HG02973 (cell line): Measurements from ENCODE around the gene PHF13.
"Not testable (repeated sequence)": the region's sequence is repeated elsewhere in the genome, so short reads cannot be mapped to it uniquely, and the experiment has no call there.

Experiments used
- ATAC-seq: cut with Tn5 transposase; IDR thresholded peaks from one replicate; pipeline ENCODE4 v1.9.1; 2021; ENCODE audit warnings: moderate library complexity; ENCODE audit not compliant: unreplicated experiment

PHF13 gene

DNA sequence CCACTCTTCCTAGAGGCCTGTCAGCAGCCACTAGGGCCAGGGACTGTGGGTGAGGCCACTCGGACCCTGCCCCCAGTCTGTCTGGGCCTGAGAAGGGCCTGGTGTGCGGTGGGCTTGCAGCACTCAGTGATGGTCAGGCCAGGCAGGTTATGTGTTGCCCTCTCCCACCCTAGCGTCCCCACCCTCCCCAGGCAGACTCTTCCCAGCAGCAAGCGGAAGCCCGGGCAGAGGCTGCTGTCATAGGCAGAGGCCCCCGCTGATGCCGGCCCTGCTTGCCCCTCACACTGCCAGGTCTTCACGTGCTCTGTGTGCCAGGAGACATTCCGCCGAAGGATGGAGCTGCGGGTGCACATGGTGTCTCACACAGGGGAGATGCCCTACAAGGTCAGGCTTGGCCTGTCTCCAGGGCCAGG, 27.1 kb upstream of the PHF13 start:
- no peak for ATAC-seq

DNA sequence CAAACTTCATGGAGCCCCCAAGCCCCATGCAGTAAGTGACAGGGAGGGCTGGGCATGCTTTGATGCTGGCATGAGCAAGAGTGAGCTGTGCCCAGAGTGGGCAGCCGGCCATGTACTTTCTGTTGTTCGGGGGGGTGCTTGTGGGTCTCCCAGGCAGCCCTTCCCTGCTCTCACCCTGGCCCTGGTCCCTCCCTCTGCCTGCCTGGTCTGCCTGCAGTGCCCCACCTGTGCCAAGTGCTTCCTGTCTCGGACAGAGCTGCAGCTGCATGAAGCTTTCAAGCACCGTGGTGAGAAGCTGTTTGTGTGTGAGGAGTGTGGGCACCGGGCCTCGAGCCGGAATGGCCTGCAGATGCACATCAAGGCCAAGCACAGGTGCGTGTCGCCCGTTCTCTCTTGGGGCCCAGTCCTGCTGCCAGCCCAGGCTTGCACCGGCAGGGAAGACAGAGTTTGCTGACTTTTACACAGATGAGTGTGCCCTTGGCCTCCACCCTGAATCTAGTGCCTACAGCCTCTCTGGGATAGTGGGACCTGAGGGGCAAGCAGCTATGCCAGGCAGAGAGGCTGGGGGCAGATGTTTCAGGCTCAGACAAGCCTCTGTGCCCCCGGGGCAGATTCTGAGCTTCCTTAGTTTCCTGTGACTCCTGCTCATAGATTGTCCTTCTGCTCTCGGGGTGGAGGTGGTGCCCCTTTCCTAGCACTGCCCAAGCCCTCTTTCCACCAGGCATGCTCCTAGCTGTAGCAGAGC, 26.1 kb upstream of the PHF13 start:
- ATAC-seq = no peak

DNA sequence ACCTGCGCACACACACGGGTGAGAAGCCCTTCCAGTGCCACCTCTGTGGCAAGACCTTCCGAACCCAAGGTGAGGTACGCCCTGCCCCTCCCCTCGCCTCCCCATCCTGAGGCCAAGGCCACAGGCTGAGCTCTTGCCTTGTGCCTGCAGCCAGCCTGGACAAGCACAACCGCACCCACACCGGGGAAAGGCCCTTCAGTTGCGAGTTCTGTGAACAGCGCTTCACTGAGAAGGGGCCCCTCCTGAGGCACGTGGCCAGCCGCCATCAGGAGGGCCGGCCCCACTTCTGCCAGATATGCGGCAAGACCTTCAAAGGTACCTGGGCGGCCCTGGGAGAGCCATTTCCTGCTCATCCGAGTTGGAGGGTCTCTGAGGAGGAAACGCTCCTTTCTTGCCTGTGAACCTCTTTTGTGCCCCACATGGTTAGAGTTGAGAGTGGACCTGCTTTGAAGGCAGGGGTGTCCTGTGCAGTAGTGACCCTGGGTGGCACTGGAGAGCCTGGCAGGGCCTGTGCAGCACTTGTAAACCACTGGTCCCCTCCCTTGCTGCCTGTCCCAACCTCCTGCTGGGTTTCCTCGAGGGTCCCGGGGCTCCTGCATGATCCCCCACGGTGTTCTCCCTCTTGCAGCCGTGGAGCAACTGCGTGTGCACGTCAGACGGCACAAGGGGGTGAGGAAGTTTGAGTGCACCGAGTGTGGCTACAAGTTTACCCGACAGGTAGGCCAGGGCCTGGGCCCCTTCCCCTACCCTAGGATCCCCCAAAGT, 25.2 kb upstream of the PHF13 start:
- ATAC-seq = no peak

DNA sequence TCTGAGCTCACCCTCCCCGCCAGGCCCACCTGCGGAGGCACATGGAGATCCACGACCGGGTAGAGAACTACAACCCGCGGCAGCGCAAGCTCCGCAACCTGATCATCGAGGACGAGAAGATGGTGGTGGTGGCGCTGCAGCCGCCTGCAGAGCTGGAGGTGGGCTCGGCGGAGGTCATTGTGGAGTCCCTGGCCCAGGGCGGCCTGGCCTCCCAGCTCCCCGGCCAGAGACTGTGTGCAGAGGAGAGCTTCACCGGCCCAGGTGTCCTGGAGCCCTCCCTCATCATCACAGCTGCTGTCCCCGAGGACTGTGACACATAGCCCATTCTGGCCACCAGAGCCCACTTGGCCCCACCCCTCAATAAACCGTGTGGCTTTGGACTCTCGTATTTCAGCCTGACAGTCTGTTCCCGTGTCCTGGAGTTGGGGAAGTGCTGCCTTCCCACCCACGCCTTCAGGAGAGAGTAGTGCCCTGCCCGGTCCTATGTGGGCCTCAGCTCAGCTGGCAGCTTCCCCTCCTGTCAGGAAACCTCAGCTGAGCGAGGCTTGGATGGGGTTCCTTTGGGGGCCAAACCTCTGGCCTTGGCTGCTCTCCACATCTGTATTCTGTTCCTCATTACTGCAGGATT, 24.5 kb upstream of the PHF13 start:
- ATAC-seq = no peak

DNA sequence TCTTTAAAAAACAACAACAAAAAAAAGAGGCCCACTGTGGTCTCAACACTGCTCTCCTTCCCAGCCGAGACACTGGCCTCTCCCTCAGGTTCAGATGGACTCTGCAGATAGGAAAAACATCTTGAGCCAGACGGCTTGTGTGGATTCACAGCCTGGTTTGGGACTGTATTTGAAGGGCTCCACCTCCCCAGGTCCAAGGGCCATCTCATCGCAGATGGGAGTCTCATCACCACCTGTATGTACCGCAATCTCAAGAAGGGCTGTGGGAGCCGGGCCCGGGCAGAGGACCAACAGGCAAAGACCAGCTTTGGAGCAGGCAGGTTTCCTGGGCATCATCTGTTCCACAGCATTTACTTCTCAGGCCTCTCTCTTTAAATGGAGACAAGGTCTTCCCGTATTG, 23.5 kb upstream of the PHF13 start:
- ATAC-seq = no peak

DNA sequence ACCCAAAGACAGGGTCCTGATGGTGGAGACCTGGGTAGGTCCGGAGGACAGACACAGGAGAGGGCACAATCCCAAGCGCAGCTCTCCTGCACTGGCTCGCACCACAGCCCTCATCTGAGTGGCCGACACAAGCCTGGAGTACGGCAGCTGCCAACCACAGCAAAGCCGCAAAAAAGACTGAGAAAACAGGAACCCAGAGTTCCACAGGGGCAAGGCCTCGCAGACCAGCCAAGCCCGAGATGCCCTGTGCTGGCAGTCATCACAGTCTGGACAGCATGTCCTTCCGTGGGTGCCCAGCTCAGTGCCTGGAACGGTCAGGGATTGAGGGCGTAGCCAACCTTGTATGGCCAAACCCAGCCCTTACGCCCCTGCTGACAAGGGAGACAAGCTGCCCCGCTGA, 22.3 kb upstream of the PHF13 start:
- no peak for ATAC-seq

DNA sequence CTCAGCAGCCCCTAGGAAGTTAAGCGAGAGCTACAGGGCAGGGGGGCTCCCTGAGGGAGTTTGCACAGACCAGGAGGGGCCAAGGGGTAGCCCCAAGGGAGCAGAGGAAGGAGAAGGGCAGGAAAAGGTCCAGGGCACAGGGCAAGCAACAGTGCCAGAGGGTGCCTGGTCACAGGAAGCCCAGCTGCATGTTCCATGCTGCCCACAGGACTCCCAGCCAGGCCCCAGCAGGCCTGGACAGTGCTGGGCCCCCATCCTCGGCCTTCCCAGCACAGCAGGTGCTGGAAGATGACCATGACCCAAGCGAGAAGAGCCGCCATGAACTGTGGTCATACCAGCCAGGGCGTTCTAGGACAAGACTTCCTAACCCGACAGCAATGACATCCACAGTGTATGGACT, 21.9 kb upstream of the PHF13 start:
- no peak for ATAC-seq

DNA sequence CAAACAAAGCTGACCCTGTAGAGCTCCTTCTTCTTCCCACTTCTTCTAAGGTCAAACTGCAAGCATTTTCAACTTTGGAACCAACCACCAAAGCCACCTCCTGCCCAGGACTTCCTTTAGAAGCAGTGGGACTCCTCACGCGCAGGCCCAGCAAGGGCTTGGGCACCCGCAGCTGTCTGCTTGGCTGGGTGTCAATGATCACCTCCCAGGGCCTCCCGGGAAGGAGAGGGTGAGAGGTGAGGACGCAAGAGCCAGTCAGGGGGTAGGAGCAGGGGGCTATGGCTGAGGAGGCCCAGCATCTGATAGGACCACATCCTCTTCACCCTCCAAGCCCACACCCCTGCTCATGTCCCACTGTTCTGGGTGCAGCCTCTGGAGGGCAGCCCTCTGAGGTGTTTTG, 21.1 kb upstream of the PHF13 start:
- ATAC-seq = no peak

DNA sequence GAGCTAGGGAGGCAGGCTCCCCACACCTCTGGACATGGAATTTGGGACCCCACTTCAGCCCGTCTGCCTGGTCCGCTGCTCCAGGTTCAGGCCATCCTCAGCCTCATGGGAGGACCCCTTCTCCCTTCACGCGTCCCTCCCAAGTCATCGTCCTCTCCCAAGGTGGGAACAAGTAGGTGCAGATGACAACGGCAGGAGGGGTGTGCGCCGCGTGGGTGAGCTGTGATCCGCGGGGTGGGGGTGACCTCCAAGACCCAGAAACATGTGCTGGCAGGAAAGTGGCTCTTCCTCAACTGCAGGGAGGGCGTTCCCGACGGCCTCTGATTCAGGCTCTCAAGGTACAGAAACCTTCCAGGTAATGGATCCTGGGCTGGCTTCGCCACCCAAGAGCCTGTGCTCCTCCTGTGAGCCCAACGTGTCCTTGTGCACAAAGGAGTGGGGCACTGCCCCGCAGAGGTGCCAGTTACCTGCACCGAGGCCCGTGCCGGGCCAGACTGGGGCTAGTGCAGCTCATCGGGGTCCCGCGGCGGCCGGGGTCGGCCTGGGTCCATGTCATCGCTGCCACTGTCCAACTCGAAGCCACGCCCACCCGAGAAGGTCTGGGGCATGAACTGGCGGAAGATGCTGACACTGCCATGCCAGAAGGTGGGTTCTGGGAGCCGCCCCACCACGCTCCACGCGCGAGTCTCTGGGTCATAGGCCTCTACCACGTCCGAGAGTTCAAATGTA, 20.5 kb upstream of the PHF13 start:
- no peak for ATAC-seq

DNA sequence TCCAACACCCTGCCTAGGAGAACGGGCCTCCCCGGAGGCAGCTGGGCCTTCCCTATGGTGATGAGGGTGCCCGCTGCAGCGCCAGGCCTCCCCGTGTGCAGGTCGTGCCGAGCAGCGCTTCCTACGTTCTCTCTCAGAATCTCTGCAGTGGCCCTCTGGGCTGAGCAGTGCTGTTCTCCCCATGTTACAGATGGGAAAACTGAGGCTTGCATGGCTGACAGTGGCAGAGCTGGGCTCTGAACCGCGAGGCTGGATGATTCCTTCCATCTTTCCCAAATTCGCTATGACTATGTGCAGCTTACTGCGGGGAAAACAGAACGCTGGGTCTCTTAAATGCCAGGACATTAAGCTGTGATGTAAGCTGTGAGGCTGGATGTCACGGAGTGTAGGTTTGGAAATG, 19.7 kb upstream of the PHF13 start:
- no peak for ATAC-seq

DNA sequence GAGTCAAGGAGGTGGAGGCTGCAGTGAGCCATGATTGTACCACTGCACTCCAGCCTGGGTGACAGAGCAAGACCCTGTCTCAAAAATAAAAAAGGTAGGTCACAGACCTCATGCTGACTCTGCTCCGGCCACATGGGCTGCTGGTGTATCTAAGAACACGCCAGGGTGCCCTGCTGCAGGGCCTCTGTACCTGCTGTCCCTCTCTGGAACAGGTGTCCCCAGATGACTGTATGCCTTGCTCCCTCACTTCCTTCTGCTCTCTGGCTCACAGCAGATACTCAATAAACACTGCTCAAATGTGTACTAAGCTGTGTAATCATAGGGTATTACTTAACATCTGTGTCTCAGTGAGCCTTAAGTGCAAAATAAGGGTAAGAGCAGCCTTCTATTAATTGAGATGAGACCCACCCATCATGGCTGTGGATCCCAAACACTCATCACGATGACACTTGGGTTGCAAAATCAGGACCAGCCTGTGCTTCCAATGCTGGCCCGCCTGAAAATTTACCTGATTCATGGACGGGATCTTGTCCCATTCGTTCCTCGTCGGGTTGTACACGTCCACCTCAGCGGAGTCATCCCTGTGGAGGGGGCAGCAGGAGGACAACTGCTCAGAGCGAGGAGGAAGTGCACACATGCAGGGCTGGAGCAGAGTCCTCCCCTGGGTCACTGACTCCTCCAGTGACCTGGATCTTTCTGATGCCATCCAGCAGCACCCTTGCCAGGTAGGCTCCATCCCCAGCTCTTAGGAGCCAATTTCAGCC, 18.4 kb upstream of the PHF13 start:
- ATAC-seq = no peak

DNA sequence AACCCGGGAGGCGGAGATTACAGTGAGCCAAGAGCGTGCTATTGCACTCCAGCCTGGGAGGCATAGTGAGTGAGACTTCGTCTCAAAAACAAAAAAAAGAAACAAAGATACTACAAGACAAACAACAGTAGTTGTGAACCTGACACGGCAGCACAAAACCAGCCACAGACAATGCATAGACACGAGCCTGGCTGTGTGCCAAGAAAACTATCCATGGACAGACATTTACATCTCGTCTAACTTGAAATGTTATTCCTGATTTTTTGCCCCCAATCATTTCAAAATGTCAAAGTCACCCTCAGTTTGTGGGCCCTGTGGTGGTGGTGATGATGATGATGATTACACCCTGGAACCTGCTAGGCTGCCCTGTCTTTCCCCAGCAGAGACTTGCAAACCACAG, 17.2 kb upstream of the PHF13 start:
- no peak for ATAC-seq

DNA sequence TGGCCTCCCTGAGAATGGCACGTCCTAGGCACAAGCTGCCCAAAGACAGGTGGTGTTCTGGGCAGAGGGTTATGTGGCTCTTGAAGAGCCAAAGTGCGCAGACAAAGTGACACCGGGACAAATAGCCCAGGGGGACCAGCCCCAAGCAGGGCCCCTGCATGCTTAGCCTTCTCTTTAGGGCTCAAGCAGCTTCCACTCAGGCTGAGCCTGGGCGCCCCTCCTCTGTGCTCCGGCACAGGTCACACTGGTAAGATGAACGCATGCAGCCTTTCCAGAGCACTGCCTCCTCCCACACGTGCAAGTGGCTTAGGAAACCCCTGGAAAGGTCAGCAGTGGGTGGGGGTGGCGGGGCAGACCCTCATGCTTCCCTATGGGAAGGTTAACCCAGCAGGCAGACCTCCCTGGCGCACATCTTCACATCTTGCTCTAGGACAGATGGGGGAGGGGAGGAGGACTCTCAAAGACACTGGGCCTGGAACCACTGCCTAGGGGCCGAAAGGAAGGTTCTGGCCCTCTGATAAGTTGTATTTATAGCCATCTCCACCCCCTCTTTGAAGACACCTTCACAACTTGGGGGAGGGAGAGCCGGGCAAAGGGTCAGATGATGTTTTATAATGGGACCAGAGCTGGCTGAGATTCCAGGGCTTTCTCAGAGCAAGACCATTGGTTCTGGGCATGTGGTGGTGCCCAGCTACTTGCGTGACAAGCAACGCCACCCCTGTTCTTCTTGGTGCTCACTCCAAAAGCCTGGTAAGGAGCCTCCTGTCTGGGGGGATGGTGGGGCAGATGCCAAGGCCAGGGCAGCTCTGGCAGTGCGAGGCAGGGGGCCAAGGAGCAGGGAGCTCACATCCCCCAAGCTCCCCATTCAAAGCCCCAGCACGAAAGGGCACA, 16.4 kb upstream of the PHF13 start:
- ATAC-seq = no peak

DNA sequence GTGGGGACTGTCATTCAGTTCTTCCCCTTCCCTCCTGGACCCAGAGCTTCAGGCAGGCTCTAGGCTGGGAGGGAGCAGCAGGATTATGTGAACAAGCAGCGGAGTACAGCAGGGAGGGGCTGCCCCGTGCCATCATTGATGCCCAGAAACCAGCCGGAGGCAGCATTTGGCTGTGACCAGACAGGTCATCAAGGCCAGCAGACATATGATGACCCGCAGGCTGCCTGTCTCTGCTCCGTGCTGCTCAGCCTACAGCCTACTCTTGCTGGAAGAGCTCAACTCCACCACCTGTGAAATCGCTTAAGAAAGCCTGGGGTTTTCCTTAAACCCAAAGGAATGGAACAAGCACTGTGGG, 15.8 kb upstream of the PHF13 start:
- ATAC-seq = no peak

DNA sequence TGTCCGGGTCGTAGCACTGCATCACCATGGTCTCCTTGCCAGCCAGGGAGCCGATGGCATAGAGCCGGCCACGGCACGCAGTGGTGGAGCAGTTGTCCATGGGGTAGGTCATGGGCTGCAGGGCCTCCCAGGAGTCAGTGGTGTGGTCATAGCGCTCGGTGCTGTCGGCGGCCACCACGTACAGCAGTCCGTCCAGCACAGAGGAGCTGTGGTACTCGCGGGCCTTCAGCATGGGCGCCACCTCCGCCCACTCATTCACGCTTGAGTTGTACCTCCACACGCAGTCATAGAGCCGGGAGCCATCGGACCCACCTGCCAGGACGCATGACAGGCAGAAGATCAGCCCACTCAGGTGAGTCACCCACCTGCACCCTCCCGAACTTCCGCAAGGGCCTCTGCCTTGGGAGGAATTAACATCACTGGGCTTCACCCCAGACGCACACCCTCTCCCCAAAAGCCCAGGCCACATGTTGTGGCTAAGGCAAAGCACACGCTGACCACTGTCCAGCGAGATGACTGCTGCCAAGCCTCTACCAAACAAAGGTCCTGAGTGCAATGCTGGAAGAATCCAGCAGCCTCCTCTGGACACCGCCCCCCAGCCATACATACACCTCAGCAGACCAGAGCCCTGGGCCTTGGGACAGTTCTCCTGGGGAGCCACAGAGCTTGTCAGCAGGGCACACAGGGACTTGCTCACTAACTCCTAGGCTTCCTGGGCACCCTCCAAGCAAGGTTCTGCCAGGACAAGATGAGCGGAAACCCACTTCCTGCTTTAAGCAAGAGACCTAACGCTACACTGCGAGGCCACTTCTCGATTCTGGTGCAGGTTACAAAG, 14.2 kb upstream of the PHF13 start:
- no peak for ATAC-seq

DNA sequence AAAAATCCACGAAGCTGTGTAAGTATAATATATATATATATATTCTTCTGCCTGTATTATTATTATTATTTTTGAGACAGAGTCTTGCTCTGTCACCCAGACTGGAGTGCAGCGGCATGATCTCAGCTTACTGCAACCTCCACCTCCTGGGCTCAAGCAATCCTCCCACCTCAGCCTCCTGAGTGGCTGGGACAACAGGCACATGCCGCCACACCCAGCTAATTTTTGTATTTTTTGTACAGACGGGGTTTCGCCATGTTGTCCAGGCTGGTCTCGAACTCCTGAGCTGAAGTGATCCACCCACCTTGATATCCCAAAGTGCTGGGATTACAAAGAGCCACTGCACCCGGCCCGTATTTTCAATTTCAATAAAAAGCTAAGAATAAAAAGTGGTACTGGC, 13.5 kb upstream of the PHF13 start:
- ATAC-seq = not testable (repeated sequence)

DNA sequence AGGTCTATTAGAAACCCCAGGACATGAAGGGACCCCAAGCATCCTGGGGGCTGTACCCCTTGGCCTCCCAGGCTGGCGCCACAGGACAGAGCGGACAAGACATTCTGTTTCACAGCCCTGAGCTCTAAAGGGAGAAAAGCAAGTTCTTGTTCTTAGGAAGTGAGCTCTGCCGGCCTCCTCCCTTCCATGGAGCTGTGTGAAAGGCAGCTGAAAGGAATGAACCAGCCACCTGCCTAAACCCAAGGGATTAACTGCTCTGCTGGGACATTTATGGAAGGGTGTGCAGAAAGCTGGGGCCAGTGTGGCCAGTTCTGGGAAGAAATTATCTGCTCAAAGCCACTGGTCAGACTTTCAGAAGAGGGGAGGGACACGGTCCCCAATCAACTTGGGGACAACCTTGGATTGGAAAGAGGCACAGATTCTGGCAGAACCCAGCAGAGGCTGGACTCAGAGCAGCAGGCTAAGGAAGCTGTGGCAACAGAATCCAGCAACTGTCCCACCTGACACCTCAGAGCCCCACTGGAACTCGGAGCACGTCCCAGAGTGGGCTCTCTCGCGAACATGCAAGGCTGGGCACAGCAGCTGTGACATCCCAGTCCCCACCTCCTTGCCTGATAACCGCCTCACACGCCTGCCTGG, 13.0 kb upstream of the PHF13 start:
- no peak for ATAC-seq
